Suprapubic skin (tissue), 4 donors: ENCODE results near the gene FNIP1. TPM values are rescaled to one million over a fixed set of nuclear protein-coding genes. Genes with fewer than 3 reads are reported as not detected.

ENCODE experiments used
- DNase-seq, 2 donors: peaks; one replicate each; pipeline ENCODE4 v3.0.0-alpha.2; 2019; ENCODE audit warnings: low spot score in 2 of 2
- H3K27ac ChIP-seq: fragments of 200-600 bp; sonication (generic); one replicate; pipeline ENCODE4 v1.5.1; 2019
- H3K27me3 ChIP-seq: fragments of 200-600 bp; sonication (generic); one replicate; pipeline ENCODE4 v1.5.1; 2019
- H3K36me3 ChIP-seq: fragments of 200-600 bp; sonication (generic); one replicate; pipeline ENCODE4 v1.5.1; 2019
- H3K4me1 ChIP-seq: fragments of 200-600 bp; sonication (generic); one replicate; pipeline ENCODE4 v1.5.1; 2019
- H3K4me3 ChIP-seq: fragments of 200-600 bp; sonication (generic); one replicate; pipeline ENCODE4 v1.5.1; 2019; ENCODE audit warnings: mild to moderate bottlenecking
- H3K9me3 ChIP-seq: fragments of 200-600 bp; sonication (generic); one replicate; pipeline ENCODE4 v1.5.1; 2019
- CTCF ChIP-seq, 2 donors: fragments of 200-600 bp in 1 of 2; fragments of 450-650 bp in 1 of 2; sonication (generic) in 1 of 2; IDR thresholded peaks; one replicate each; pipeline ENCODE4 v1.5.1; 2016 to 2019; ENCODE audit warnings: antibody characterized with exemption in 2 of 2, mild to moderate bottlenecking in 1 of 2, moderate library complexity in 1 of 2
- EP300 ChIP-seq: sonication (generic); formaldehyde crosslinking; IDR thresholded peaks from one replicate; pipeline ENCODE4 v1.6.1; 2017; ENCODE audit warnings: antibody characterized with exemption
- POLR2A ChIP-seq, 2 donors: fragments of 450-650 bp; IDR thresholded peaks; one replicate each; pipeline ENCODE4 v1.6.1; 2017; ENCODE audit warnings: antibody characterized with exemption in 2 of 2, mild to moderate bottlenecking in 2 of 2, moderate library complexity in 2 of 2
- POLR2AphosphoS5 ChIP-seq, 3 donors: sonication (generic); formaldehyde crosslinking; IDR thresholded peaks; one replicate each; pipeline ENCODE4 v1.6.1; 2017; ENCODE audit warnings: antibody characterized with exemption in 3 of 3
- WGBS: methylation state at CpG from one replicate; pipeline ENCODE4 v1.1.5; 2018; 5-methylcytosine and 5-hydroxymethylcytosine counted together
- total RNA-seq, 4 donors: library from RNA; depleted of rRNA; stranded (reverse); fragments of >200 nt; gene quantifications; one replicate each; pipeline ENCODE4 v1.1.0, GENCODE V29; 2016

FNIP1 gene
- total RNA-seq, 4 donors from 2014 or later, result 24.6 to 65.4 (median 26.9) TPM

- TF ChIP-seq POLR2AphosphoS5 (IDR thresholded peaks at IDR 0.05) (no peak), POLR2A (IDR thresholded peaks at IDR 0.05) (no peak), CTCF (IDR thresholded peaks at IDR 0.05) (no peak), EP300 (no peak)
- H3K9me3 ChIP-seq, result no peaks in the 10 kb centered on the region
- no peaks in the 10 kb centered on the region for H3K36me3 ChIP-seq
- no peak overlapping the region for H3K4me3 ChIP-seq
- H3K4me1 ChIP-seq, result peaks cover 21% of the 10 kb centered on the region
- no peaks in the 10 kb centered on the region for H3K27me3 ChIP-seq
- H3K27ac ChIP-seq, result no peak overlapping the region
- WGBS, result 97% methylated on average over 2 of the region's 2 CpGs
- DNase-seq, result no peak
These were observed 6.3 kb downstream of the FNIP1 start for GRCh38 chr5:131790550-131790949.

- DNase-seq, result no peak
- H3K4me3 ChIP-seq, result no peak overlapping the region
- H3K36me3 ChIP-seq, result no peaks in the 10 kb centered on the region
- no peaks in the 10 kb centered on the region for H3K9me3 ChIP-seq
- H3K27me3 ChIP-seq, result no peaks in the 10 kb centered on the region
- TF ChIP-seq POLR2AphosphoS5 (IDR thresholded peaks at IDR 0.05), result no peak
- no peak for TF ChIP-seq CTCF (IDR thresholded peaks at IDR 0.05)
- TF ChIP-seq POLR2A (IDR thresholded peaks at IDR 0.05), result no peak
- no peak for TF ChIP-seq EP300
- H3K4me1 ChIP-seq, result peaks cover 13% of the 10 kb centered on the region
- H3K27ac ChIP-seq, result no peak overlapping the region
- 79% methylated on average over 3 of the region's 3 CpGs for WGBS
These were observed 7.1 kb downstream of the FNIP1 start for GRCh38 chr5:131789765-131790164.

- whole genome bisulfite sequencing, result 93% methylated on average over 4 of the region's 4 CpGs
- TF ChIP-seq POLR2AphosphoS5 (IDR thresholded peaks at IDR 0.05) (no peak), CTCF (IDR thresholded peaks at IDR 0.05) (no peak), POLR2A (IDR thresholded peaks at IDR 0.05) (no peak), EP300 (no peak)
- H3K36me3 ChIP-seq, result no peaks in the 10 kb centered on the region
- no peaks in the 10 kb centered on the region for H3K9me3 ChIP-seq
- no peak overlapping the region for H3K27ac ChIP-seq
- DNase-seq, result no peak
- H3K4me3 ChIP-seq, result no peak overlapping the region
- no peaks in the 10 kb centered on the region for H3K27me3 ChIP-seq
- peaks cover 12% of the 10 kb centered on the region for H3K4me1 ChIP-seq
These were observed 9.1 kb downstream of the FNIP1 start for GRCh38 chr5:131787736-131788135.

- WGBS, result 69% methylated on average over 4 of the region's 4 CpGs
- H3K9me3 ChIP-seq, result no peaks in the 10 kb centered on the region
- no peak for DNase-seq
- no peak overlapping the region for H3K4me3 ChIP-seq
- no peak for TF ChIP-seq POLR2AphosphoS5 (IDR thresholded peaks at IDR 0.05)
- no peak for TF ChIP-seq EP300
- no peak for TF ChIP-seq CTCF (IDR thresholded peaks at IDR 0.05)
- TF ChIP-seq POLR2A (IDR thresholded peaks at IDR 0.05), result no peak
- H3K36me3 ChIP-seq, result no peaks in the 10 kb centered on the region
- no peak overlapping the region for H3K27ac ChIP-seq
- no peaks in the 10 kb centered on the region for H3K27me3 ChIP-seq
- peaks cover 13% of the 10 kb centered on the region for H3K4me1 ChIP-seq
These were observed 9.7 kb downstream of the FNIP1 start for GRCh38 chr5:131786900-131787692.

DNA sequence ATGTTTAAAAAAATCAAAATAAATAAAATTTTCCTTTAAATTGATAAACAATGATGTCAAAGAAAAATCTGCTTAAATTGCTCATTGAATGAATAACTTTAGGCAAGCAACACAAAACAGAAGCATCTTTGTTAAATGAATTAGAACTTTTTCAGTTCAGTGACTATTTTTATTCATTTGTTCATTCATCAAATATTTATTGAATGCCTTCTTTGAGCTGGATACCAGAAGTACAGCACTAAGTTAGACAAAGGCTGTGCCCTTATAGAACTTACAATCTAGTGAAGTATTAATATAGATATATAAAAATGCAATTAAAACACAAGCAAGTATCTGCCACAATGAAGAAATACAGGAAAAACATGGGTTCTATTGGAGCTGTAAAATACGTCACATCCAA lies 10.8 kb downstream of the FNIP1 start:
- DNase-seq, result no peak

More for the DNA sequence above, 10.8 kb downstream of the FNIP1 start:
- Histone ChIP-seq H3K9me3 (no peaks in the 10 kb centered on the region), H3K4me1 (peaks cover 13% of the 10 kb centered on the region), H3K36me3 (no peaks in the 10 kb centered on the region), H3K4me3 (no peak overlapping the region), H3K27me3 (no peaks in the 10 kb centered on the region), H3K27ac (no peak overlapping the region)
- TF ChIP-seq CTCF (IDR thresholded peaks at IDR 0.05) (no peak), POLR2A (IDR thresholded peaks at IDR 0.05) (no peak), POLR2AphosphoS5 (IDR thresholded peaks at IDR 0.05) (no peak), EP300 (no peak)
- 79% methylated on average over 1 of the region's 1 CpG for WGBS
